ENCODE data around the gene ZMAT2. TPM values are rescaled to one million over a fixed set of nuclear protein-coding genes. Genes with fewer than 3 reads are reported as not detected.
A peak's percentile ranks its signal among the peaks of the same experiment; 100 is the strongest.
"Not testable (repeated sequence)": the region's sequence is repeated elsewhere in the genome, so short reads cannot be mapped to it uniquely, and the experiment has no call there.

ZMAT2 gene
- total RNA-seq, 1 donor from 2014 or later = 53.0 TPM

GRCh38 chr5:140694276-140694675, 6.0 kb upstream of the ZMAT2 start:
- Mint-ChIP-seq H3K27me3 (ENCODE audit: low read depth) (no peaks in the 10 kb centered on the region), H3K9me3 (no peaks in the 10 kb centered on the region), H3K4me3 (peak overlapping the region; percentile 57), H3K27ac (ENCODE audit: unreplicated experiment) (no peak overlapping the region), H3K36me3 (ENCODE audit: low read depth) (peaks cover 26% of the 10 kb centered on the region), H3K4me1 (peaks cover 28% of the 10 kb centered on the region)
- TF ChIP-seq CTCF (conservative IDR thresholded peaks at IDR 0.05) = no peak
- DNase-seq (ENCODE audit: low read depth, low spot score) = no peak

- no peak for TF ChIP-seq CTCF (conservative IDR thresholded peaks at IDR 0.05)
- Mint-ChIP-seq H3K4me3 (peak overlapping the region; percentile 62), H3K27me3 (ENCODE audit: low read depth) (no peaks in the 10 kb centered on the region), H3K4me1 (peaks cover 29% of the 10 kb centered on the region), H3K36me3 (ENCODE audit: low read depth) (peaks cover 28% of the 10 kb centered on the region), H3K27ac (ENCODE audit: unreplicated experiment) (no peak overlapping the region), H3K9me3 (no peaks in the 10 kb centered on the region)
- no peak for DNase-seq (ENCODE audit: low read depth, low spot score)
These were observed 3.3 kb upstream of the ZMAT2 start for GRCh38 chr5:140696891-140697492.

- H3K4me3 Mint-ChIP-seq = peak overlapping the region; percentile 54
- peaks cover 9% of the 10 kb centered on the region for H3K27me3 Mint-ChIP-seq (ENCODE audit: low read depth)
- no peaks in the 10 kb centered on the region for H3K9me3 Mint-ChIP-seq
- peaks cover 6% of the 10 kb centered on the region for H3K36me3 Mint-ChIP-seq (ENCODE audit: low read depth)
- TF ChIP-seq CTCF (conservative IDR thresholded peaks at IDR 0.05) = no peak
- H3K27ac Mint-ChIP-seq (ENCODE audit: unreplicated experiment) = no peak overlapping the region
- H3K4me1 Mint-ChIP-seq = peaks cover 21% of the 10 kb centered on the region
- no peak for DNase-seq (ENCODE audit: low read depth, low spot score)
These were observed 7.6 kb downstream of the ZMAT2 start for GRCh38 chr5:140707812-140708211.

- H3K4me1 Mint-ChIP-seq = peaks cover 23% of the 10 kb centered on the region
- not testable (repeated sequence) for H3K27me3 Mint-ChIP-seq (ENCODE audit: low read depth); H3K27ac Mint-ChIP-seq (ENCODE audit: unreplicated experiment); DNase-seq (ENCODE audit: low read depth, low spot score); H3K36me3 Mint-ChIP-seq (ENCODE audit: low read depth); H3K9me3 Mint-ChIP-seq; H3K4me3 Mint-ChIP-seq
These were observed 8.5 kb downstream of the ZMAT2 start for GRCh38 chr5:140708787-140709186.

- peaks cover 25% of the 10 kb centered on the region for H3K4me1 Mint-ChIP-seq
- peaks cover 9% of the 10 kb centered on the region for H3K27me3 Mint-ChIP-seq (ENCODE audit: low read depth)
- peaks cover under 1% of the 10 kb centered on the region for H3K36me3 Mint-ChIP-seq (ENCODE audit: low read depth)
- peak; percentile 76 for DNase-seq (ENCODE audit: low read depth, low spot score)
- no peaks in the 10 kb centered on the region for H3K9me3 Mint-ChIP-seq
- peak overlapping the region; percentile 97 for H3K27ac Mint-ChIP-seq (ENCODE audit: unreplicated experiment)
- peak overlapping the region; percentile 90 for H3K4me3 Mint-ChIP-seq
- TF ChIP-seq CTCF (conservative IDR thresholded peaks at IDR 0.05) = no peak
These were observed 10.8 kb downstream of the ZMAT2 start for GRCh38 chr5:140710899-140711552.

- Mint-ChIP-seq H3K27me3 (ENCODE audit: low read depth) (peaks cover 9% of the 10 kb centered on the region), H3K27ac (ENCODE audit: unreplicated experiment) (no peak overlapping the region), H3K4me3 (peak overlapping the region; percentile 90), H3K4me1 (peaks cover 25% of the 10 kb centered on the region), H3K9me3 (no peaks in the 10 kb centered on the region), H3K36me3 (ENCODE audit: low read depth) (no peaks in the 10 kb centered on the region)
- DNase-seq (ENCODE audit: low read depth, low spot score) = no peak
- TF ChIP-seq CTCF (conservative IDR thresholded peaks at IDR 0.05) = no peak
These were observed 11.5 kb downstream of the ZMAT2 start for GRCh38 chr5:140711794-140712193.
